H1 (cell line): Measurements from ENCODE around the gene CNIH3. TPM values are rescaled to one million over a fixed set of nuclear protein-coding genes. Genes with fewer than 3 reads are reported as not detected.

ENCODE experiments used
- EP300 ChIP-seq, 2 experiments: IDR thresholded peaks; 1 replicate in 1 of 2; 2 replicates in 1 of 2; pipeline ENCODE4 v1.6.1; 2011 to 2012; ENCODE audit warnings: low read depth in 2 of 2, low read length in 2 of 2, mild to moderate bottlenecking in 2 of 2, borderline replicate concordance in 1 of 2, inconsistent platforms in 1 of 2, moderate library complexity in 1 of 2
- GTF2F1 ChIP-seq: IDR thresholded peaks from 2 replicates; pipeline ENCODE4 v1.6.1; 2012; ENCODE audit warnings: low read depth, low read length, improper control_type of control experiment, borderline replicate concordance
- polyA plus RNA-seq, 7 experiments: library from polyadenylated mRNA; depleted of rRNA in 3 of 7; stranded (reverse) in 5 of 7; unstranded in 2 of 7; fragments of >200 nt in 5 of 7; fragments of 200-250 nt in 2 of 7; gene quantifications; 1 replicate in 5 of 7; 2 replicates in 1 of 7; 4 replicates in 1 of 7; pipeline versions ENCODE4 v1.2.1 to v1.2.3, GENCODE V29; 2011 to 2013; ENCODE audit warnings: missing spikeins in 2 of 7, mixed read lengths in 2 of 7
- total RNA-seq: library from RNA; stranded (reverse); fragmentation: NEBNext Ultra II Directional; extraction: Animal tissue kit (Norgen Biotek cat#: 25700); gene quantifications from 2 replicates; pipeline ENCODE4 v1.2.1, GENCODE V29; 2021

CNIH3 gene
- total and polyA plus RNA-seq, 2 of the 8 experiments (the other 6 are each of a cell fraction or from before 2014, with no cell fraction given), result 3.7 to 5.6 TPM

GRCh38 chr1:224733027-224733911 lies 117.2 kb downstream of the CNIH3 start (continued):
- TF ChIP-seq EP300 (IDR thresholded peaks at IDR 0.05; ENCODE audit: borderline replicate concordance in 1 of 2, low read depth in 2 of 2, low read length in 2 of 2) (no peak), GTF2F1 (no peak)
- TF ChIP-seq, all 59 proteins: peak for 0
